ENCODE data around the gene TRIM65. TPM values are rescaled to one million over a fixed set of nuclear protein-coding genes. Genes with fewer than 3 reads are reported as not detected.
A peak's percentile ranks its signal among the peaks of the same experiment; 100 is the strongest.

Gene TRIM65
- total and polyA plus RNA-seq, 10 of the 15 experiments (the other 5 are each of a cell fraction or from before 2014, with no cell fraction given), result 1.4 to 26.0 (median 10.8) TPM

- peak; percentile 87 for TF ChIP-seq MLLT1 (IDR thresholded peaks at IDR 0.05)
- TF ChIP-seq, protein P1, sequence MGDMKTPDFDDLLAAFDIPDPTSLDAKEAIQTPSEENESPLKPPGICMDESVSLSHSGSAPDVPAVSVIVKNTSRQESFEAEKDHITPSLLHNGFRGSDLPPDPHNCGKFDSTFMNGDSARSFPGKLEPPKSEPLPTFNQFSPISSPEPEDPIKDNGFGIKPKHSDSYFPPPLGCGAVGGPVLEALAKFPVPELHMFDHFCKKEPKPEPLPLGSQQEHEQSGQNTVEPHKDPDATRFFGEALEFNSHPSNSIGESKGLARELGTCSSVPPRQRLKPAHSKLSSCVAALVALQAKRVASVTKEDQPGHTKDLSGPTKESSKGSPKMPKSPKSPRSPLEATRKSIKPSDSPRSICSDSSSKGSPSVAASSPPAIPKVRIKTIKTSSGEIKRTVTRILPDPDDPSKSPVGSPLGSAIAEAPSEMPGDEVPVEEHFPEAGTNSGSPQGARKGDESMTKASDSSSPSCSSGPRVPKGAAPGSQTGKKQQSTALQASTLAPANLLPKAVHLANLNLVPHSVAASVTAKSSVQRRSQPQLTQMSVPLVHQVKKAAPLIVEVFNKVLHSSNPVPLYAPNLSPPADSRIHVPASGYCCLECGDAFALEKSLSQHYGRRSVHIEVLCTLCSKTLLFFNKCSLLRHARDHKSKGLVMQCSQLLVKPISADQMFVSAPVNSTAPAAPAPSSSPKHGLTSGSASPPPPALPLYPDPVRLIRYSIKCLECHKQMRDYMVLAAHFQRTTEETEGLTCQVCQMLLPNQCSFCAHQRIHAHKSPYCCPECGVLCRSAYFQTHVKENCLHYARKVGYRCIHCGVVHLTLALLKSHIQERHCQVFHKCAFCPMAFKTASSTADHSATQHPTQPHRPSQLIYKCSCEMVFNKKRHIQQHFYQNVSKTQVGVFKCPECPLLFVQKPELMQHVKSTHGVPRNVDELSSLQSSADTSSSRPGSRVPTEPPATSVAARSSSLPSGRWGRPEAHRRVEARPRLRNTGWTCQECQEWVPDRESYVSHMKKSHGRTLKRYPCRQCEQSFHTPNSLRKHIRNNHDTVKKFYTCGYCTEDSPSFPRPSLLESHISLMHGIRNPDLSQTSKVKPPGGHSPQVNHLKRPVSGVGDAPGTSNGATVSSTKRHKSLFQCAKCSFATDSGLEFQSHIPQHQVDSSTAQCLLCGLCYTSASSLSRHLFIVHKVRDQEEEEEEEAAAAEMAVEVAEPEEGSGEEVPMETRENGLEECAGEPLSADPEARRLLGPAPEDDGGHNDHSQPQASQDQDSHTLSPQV (IDR thresholded peaks at IDR 0.05), result peak; percentile 90
- TF ChIP-seq CREB1 (IDR thresholded peaks at IDR 0.05; ENCODE audit: low read depth), result peak; percentile 56; the same call in 1 of the 2 replicates
- peak; percentile 67 for TF ChIP-seq TCF3 (IDR thresholded peaks at IDR 0.05; ENCODE audit: borderline replicate concordance, insufficient read depth, low read depth, low read length)
- no peak for TF ChIP-seq NR2C1 (IDR thresholded peaks at IDR 0.05)
- no peak for TF ChIP-seq STAT3 (IDR thresholded peaks at IDR 0.05; ENCODE audit: low read depth, low read length)
- no peak for TF ChIP-seq POU2F2 (IDR thresholded peaks at IDR 0.05; ENCODE audit: borderline replicate concordance, low read depth, low read length)
- peak; percentile 44 for TF ChIP-seq SIX5 (IDR thresholded peaks at IDR 0.05; ENCODE audit: low read depth, low read length, severe bottlenecking)
- no peak for TF ChIP-seq POLR2AphosphoS2 (IDR thresholded peaks at IDR 0.05; ENCODE audit: low read depth, low read length)
- TF ChIP-seq ZNF687 (IDR thresholded peaks at IDR 0.05), result peak; percentile 72
- TF ChIP-seq SRF (IDR thresholded peaks at IDR 0.05; ENCODE audit: low read depth in 2 of 2, low read length in 2 of 2), result 0 out of 4 replicates have a peak, but pooled peaks of 1 of the 2 experiments have one; percentile 28
- TF ChIP-seq, protein P2, sequence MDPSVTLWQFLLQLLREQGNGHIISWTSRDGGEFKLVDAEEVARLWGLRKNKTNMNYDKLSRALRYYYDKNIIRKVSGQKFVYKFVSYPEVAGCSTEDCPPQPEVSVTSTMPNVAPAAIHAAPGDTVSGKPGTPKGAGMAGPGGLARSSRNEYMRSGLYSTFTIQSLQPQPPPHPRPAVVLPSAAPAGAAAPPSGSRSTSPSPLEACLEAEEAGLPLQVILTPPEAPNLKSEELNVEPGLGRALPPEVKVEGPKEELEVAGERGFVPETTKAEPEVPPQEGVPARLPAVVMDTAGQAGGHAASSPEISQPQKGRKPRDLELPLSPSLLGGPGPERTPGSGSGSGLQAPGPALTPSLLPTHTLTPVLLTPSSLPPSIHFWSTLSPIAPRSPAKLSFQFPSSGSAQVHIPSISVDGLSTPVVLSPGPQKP (IDR thresholded peaks at IDR 0.05; ENCODE audit: low read depth, low read length), result peak; percentile 81
- no peak for TF ChIP-seq RAD51 (IDR thresholded peaks at IDR 0.05)
- TF ChIP-seq, protein P3, sequence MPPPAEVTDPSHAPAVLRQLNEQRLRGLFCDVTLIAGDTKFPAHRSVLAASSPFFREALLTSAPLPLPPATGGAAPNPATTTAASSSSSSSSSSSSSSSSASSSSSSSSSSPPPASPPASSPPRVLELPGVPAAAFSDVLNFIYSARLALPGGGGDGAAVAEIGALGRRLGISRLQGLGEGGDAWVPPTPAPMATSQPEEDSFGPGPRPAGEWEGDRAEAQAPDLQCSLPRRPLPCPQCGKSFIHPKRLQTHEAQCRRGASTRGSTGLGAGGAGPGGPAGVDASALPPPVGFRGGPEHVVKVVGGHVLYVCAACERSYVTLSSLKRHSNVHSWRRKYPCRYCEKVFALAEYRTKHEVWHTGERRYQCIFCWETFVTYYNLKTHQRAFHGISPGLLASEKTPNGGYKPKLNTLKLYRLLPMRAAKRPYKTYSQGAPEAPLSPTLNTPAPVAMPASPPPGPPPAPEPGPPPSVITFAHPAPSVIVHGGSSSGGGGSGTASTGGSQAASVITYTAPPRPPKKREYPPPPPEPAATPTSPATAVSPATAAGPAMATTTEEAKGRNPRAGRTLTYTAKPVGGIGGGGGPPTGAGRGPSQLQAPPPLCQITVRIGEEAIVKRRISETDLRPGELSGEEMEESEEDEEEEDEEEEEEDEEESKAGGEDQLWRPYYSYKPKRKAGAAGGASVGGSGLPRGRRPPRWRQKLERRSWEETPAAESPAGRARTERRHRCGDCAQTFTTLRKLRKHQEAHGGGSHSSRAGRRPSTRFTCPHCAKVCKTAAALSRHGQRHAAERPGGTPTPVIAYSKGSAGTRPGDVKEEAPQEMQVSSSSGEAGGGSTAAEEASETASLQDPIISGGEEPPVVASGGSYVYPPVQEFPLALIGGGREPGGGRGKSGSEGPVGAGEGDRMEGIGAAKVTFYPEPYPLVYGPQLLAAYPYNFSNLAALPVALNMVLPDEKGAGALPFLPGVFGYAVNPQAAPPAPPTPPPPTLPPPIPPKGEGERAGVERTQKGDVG (CRISPR knock-in tag; IDR thresholded peaks at IDR 0.05), result no peak
These were observed 8.2 kb upstream of the TRIM65 start, which contains the start of gene MRPL38 (continued) for GRCh38 chr17:75904749-75905521.

Measured in GM12878 (cell line).